ENCODE results near the gene DEGS2. TPM values are rescaled to one million over a fixed set of nuclear protein-coding genes. Genes with fewer than 3 reads are reported as not detected.

The DEGS2 gene
- total and polyA plus RNA-seq, 2 experiments from 2014 or later, result 0.63 to 2.2 TPM

DNA sequence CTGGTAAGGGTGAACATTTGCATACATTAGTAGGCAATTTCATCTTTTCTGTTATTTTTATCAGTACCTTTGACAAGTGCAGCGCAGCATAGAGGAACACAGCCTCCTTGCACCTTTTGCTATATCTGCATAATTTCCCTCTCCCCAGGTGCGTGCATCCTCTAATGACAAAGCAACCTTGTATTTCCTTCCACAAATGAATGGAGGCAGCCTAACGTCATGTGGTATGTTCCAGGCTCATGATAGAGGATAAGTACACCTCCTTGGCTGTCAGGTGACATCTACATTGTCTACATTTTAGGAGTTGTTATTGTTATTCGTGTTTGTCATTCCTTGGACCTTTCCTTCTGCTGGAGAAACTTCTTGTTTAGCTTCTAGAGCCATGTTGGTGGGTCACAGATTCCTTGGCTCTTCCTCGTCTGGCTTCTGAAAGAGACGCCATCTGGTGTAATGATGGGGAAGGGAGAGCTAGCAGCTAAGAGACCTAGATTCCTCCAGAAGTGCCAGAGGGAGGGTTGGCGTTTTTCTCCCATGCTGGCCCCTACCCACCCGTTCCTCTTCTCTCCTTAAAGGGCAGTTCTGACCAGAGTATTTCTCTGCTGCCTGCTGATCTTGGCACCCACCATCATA is 57.2 kb downstream of the DEGS2 start:
- H4K20me1 ChIP-seq (replicated peaks; ENCODE audit: insufficient read depth), result 0 out of 2 replicates have a peak, but pooled peaks cover 6% of the 10 kb centered on the region
- Mint-ChIP-seq H3K4me3 (no peak overlapping the region), H3K36me3 (ENCODE audit: low read depth) (no peaks in the 10 kb centered on the region), H3K27ac (peak overlapping the region; percentile 39), H3K27me3 (ENCODE audit: insufficient read depth, low read depth, poor library complexity) (peaks cover 6% of the 10 kb centered on the region), H3K4me1 (peaks cover 11% of the 10 kb centered on the region; the same call in 2 of the 3 replicates), H3K9me3 (no peaks in the 10 kb centered on the region)
- peak; percentile 33 for DNase-seq (ENCODE audit: low spot score)
- no peak overlapping the region for H3K4me3 ChIP-seq
- no peak overlapping the region for H2AFZ ChIP-seq
- TF ChIP-seq, protein P1, sequence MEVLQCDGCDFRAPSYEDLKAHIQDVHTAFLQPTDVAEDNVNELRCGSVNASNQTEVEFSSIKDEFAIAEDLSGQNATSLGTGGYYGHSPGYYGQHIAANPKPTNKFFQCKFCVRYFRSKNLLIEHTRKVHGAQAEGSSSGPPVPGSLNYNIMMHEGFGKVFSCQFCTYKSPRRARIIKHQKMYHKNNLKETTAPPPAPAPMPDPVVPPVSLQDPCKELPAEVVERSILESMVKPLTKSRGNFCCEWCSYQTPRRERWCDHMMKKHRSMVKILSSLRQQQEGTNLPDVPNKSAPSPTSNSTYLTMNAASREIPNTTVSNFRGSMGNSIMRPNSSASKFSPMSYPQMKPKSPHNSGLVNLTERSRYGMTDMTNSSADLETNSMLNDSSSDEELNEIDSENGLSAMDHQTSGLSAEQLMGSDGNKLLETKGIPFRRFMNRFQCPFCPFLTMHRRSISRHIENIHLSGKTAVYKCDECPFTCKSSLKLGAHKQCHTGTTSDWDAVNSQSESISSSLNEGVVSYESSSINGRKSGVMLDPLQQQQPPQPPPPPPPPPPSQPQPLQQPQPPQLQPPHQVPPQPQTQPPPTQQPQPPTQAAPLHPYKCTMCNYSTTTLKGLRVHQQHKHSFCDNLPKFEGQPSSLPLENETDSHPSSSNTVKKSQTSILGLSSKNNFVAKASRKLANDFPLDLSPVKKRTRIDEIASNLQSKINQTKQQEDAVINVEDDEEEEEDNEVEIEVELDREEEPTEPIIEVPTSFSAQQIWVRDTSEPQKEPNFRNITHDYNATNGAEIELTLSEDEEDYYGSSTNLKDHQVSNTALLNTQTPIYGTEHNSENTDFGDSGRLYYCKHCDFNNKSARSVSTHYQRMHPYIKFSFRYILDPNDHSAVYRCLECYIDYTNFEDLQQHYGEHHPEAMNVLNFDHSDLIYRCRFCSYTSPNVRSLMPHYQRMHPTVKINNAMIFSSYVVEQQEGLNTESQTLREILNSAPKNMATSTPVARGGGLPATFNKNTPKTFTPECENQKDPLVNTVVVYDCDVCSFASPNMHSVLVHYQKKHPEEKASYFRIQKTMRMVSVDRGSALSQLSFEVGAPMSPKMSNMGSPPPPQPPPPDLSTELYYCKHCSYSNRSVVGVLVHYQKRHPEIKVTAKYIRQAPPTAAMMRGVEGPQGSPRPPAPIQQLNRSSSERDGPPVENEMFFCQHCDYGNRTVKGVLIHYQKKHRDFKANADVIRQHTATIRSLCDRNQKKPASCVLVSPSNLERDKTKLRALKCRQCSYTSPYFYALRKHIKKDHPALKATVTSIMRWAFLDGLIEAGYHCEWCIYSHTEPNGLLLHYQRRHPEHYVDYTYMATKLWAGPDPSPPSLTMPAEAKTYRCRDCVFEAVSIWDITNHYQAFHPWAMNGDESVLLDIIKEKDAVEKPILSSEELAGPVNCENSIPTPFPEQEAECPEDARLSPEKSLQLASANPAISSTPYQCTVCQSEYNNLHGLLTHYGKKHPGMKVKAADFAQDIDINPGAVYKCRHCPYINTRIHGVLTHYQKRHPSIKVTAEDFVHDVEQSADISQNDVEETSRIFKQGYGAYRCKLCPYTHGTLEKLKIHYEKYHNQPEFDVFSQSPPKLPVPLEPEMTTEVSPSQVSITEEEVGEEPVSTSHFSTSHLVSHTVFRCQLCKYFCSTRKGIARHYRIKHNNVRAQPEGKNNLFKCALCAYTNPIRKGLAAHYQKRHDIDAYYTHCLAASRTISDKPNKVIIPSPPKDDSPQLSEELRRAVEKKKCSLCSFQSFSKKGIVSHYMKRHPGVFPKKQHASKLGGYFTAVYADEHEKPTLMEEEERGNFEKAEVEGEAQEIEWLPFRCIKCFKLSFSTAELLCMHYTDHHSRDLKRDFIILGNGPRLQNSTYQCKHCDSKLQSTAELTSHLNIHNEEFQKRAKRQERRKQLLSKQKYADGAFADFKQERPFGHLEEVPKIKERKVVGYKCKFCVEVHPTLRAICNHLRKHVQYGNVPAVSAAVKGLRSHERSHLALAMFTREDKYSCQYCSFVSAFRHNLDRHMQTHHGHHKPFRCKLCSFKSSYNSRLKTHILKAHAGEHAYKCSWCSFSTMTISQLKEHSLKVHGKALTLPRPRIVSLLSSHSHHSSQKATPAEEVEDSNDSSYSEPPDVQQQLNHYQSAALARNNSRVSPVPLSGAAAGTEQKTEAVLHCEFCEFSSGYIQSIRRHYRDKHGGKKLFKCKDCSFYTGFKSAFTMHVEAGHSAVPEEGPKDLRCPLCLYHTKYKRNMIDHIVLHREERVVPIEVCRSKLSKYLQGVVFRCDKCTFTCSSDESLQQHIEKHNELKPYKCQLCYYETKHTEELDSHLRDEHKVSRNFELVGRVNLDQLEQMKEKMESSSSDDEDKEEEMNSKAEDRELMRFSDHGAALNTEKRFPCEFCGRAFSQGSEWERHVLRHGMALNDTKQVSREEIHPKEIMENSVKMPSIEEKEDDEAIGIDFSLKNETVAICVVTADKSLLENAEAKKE (CRISPR knock-in tag; IDR thresholded peaks at IDR 0.05), result peak; percentile 26; the same call in 1 of the 2 replicates
- TF ChIP-seq ZNF114 (CRISPR knock-in tag; IDR thresholded peaks at IDR 0.05), result no peak
- TF ChIP-seq, protein P2, sequence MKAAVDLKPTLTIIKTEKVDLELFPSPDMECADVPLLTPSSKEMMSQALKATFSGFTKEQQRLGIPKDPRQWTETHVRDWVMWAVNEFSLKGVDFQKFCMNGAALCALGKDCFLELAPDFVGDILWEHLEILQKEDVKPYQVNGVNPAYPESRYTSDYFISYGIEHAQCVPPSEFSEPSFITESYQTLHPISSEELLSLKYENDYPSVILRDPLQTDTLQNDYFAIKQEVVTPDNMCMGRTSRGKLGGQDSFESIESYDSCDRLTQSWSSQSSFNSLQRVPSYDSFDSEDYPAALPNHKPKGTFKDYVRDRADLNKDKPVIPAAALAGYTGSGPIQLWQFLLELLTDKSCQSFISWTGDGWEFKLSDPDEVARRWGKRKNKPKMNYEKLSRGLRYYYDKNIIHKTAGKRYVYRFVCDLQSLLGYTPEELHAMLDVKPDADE (IDR thresholded peaks at IDR 0.05), result no peak
- TF ChIP-seq CREB1 (CRISPR knock-in tag; IDR thresholded peaks at IDR 0.05; ENCODE audit: low read depth), result no peak
- no peak for TF ChIP-seq JUNB (IDR thresholded peaks at IDR 0.05; ENCODE audit: unreplicated experiment)
- TF ChIP-seq, protein P3, sequence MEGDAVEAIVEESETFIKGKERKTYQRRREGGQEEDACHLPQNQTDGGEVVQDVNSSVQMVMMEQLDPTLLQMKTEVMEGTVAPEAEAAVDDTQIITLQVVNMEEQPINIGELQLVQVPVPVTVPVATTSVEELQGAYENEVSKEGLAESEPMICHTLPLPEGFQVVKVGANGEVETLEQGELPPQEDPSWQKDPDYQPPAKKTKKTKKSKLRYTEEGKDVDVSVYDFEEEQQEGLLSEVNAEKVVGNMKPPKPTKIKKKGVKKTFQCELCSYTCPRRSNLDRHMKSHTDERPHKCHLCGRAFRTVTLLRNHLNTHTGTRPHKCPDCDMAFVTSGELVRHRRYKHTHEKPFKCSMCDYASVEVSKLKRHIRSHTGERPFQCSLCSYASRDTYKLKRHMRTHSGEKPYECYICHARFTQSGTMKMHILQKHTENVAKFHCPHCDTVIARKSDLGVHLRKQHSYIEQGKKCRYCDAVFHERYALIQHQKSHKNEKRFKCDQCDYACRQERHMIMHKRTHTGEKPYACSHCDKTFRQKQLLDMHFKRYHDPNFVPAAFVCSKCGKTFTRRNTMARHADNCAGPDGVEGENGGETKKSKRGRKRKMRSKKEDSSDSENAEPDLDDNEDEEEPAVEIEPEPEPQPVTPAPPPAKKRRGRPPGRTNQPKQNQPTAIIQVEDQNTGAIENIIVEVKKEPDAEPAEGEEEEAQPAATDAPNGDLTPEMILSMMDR (conservative IDR thresholded peaks at IDR 0.05; ENCODE audit: low read depth in 2 of 2), result peak; percentile 10 to 40; a peak in 2 of 4 replicates
- TF ChIP-seq STAT1 (IDR thresholded peaks at IDR 0.05; ENCODE audit: unreplicated experiment), result no peak
- ATAC-seq, result peak; percentile 49
- no peaks in the 10 kb centered on the region for H3K36me3 ChIP-seq (ENCODE audit: insufficient read depth)
- no peaks in the 10 kb centered on the region for H3K4me1 ChIP-seq (ENCODE audit: insufficient read depth)
- no peak overlapping the region for H3K4me2 ChIP-seq
- no peaks in the 10 kb centered on the region for H3K79me2 ChIP-seq (replicated peaks; ENCODE audit: insufficient read depth)
- H3K27ac ChIP-seq (ENCODE audit: low read depth), result no peak overlapping the region
- no peaks in the 10 kb centered on the region for H3K9me2 ChIP-seq (ENCODE audit: insufficient read depth)
- no peaks in the 10 kb centered on the region for H3F3A ChIP-seq (replicated peaks; ENCODE audit: low read depth)
- H3K27me3 ChIP-seq (ENCODE audit: insufficient read depth), result no peaks in the 10 kb centered on the region
